Left ventricle myocardium inferior (tissue), 1 donor: ENCODE measurements around the gene APAF1. TPM values are rescaled to one million over a fixed set of nuclear protein-coding genes. Genes with fewer than 3 reads are reported as not detected.

Experiments
- DNase-seq: peaks from one replicate; pipeline ENCODE4 v3.0.0-alpha.2; 2020
- H3K27ac ChIP-seq: fragments of 200-600 bp; replicated peaks from 2 replicates; pipeline ENCODE4 v1.8.0; 2021
- H3K27me3 ChIP-seq: fragments of 200-600 bp; 2 replicates; pipeline ENCODE4 v1.8.0; 2021; ENCODE audit warnings: low read depth
- H3K36me3 ChIP-seq: fragments of 200-600 bp; 2 replicates; pipeline ENCODE4 v1.8.0; 2021
- H3K4me1 ChIP-seq: fragments of 200-600 bp; 2 replicates; pipeline ENCODE4 v1.8.0; 2021
- H3K4me3 ChIP-seq: fragments of 200-600 bp; 2 replicates; pipeline ENCODE4 v1.8.0; 2021; ENCODE audit warnings: mild to moderate bottlenecking, moderate library complexity
- H3K9me3 ChIP-seq: fragments of 200-600 bp; replicated peaks from 2 replicates; pipeline ENCODE4 v1.8.0; 2021
- CTCF ChIP-seq: fragments of 200-600 bp; IDR thresholded peaks from 2 replicates; pipeline ENCODE4 v1.8.0; 2021; ENCODE audit warnings: antibody characterized with exemption, mild to moderate bottlenecking, borderline replicate concordance
- intact Hi-C: fragments of 100-400 bp; cut with micrococcal nuclease; formaldehyde crosslinking; loops from one replicate; pipeline ENCODE4 v1.11.0; 2022
- total RNA-seq: library from RNA; stranded (reverse); fragmentation: NEBNext Ultra II Directional; extraction: Animal tissue kit (Norgen Biotek cat#: 25700); gene quantifications from one replicate; pipeline ENCODE4 v1.2.1, GENCODE V29; 2021
- donor health status: DM: no; HTN: yes; CAD: no; lungs with severe emphysema.

The APAF1 gene
- total RNA-seq, 1 donor from 2014 or later: 5.0 TPM

GRCh38 chr12:98699586-98699985 is 54.5 kb downstream of the APAF1 start:
- no peak for DNase-seq
- H3K4me1 ChIP-seq: peaks cover 16% of the 10 kb centered on the region
- no peak for TF ChIP-seq CTCF
- intact Hi-C loops: loop anchor here (5.0 kb wide), 1 partner anchor 298 kb away; no protein-coding TSS in a partner anchor
- peaks cover 3% of the 10 kb centered on the region for H3K9me3 ChIP-seq
- H3K4me3 ChIP-seq: no peak overlapping the region
- H3K27ac ChIP-seq: no peak overlapping the region
- H3K27me3 ChIP-seq: no peaks in the 10 kb centered on the region
- peaks cover 11% of the 10 kb centered on the region for H3K36me3 ChIP-seq

GRCh38 chr12:98701166-98701565 is 56.1 kb downstream of the APAF1 start:
- no peak overlapping the region for H3K4me3 ChIP-seq
- H3K36me3 ChIP-seq: peaks cover 10% of the 10 kb centered on the region
- DNase-seq: no peak
- H3K9me3 ChIP-seq: no peaks in the 10 kb centered on the region
- H3K27me3 ChIP-seq: no peaks in the 10 kb centered on the region
- TF ChIP-seq CTCF: no peak
- no peak overlapping the region for H3K27ac ChIP-seq
- intact Hi-C loops: no loop called here
- H3K4me1 ChIP-seq: peaks cover 16% of the 10 kb centered on the region

GRCh38 chr12:98709022-98709421 is 63.9 kb downstream of the APAF1 start:
- no peak overlapping the region for H3K27ac ChIP-seq
- intact Hi-C loops: no loop called here
- DNase-seq: no peak
- no peaks in the 10 kb centered on the region for H3K4me1 ChIP-seq
- TF ChIP-seq CTCF: no peak
- no peaks in the 10 kb centered on the region for H3K9me3 ChIP-seq
- peaks cover 63% of the 10 kb centered on the region for H3K36me3 ChIP-seq
- no peak overlapping the region for H3K4me3 ChIP-seq
- H3K27me3 ChIP-seq: no peaks in the 10 kb centered on the region

GRCh38 chr12:98714426-98714825 is 69.3 kb downstream of the APAF1 start:
- no peak for DNase-seq
- H3K27me3 ChIP-seq: no peaks in the 10 kb centered on the region
- H3K36me3 ChIP-seq: peaks cover 59% of the 10 kb centered on the region
- intact Hi-C loops: no loop called here
- H3K4me3 ChIP-seq: no peak overlapping the region
- H3K27ac ChIP-seq: no peak overlapping the region
- no peaks in the 10 kb centered on the region for H3K9me3 ChIP-seq
- TF ChIP-seq CTCF: no peak
- no peaks in the 10 kb centered on the region for H3K4me1 ChIP-seq

- TF ChIP-seq CTCF: no peak
- intact Hi-C loops: no loop called here
- Histone ChIP-seq H3K36me3 (peaks cover 52% of the 10 kb centered on the region), H3K4me1 (no peaks in the 10 kb centered on the region), H3K9me3 (no peaks in the 10 kb centered on the region), H3K4me3 (no peak overlapping the region), H3K27ac (no peak overlapping the region), H3K27me3 (no peaks in the 10 kb centered on the region)
- DNase-seq: no peak
These were observed 74.7 kb downstream of the APAF1 start for GRCh38 chr12:98719515-98720504.
